Caki2 (cell line): ENCODE measurements around the gene CSTPP1. TPM values are rescaled to one million over a fixed set of nuclear protein-coding genes. Genes with fewer than 3 reads are reported as not detected.
"Not testable (repeated sequence)": the region's sequence is repeated elsewhere in the genome, so short reads cannot be mapped to it uniquely, and the experiment has no call there.

ENCODE experiments used
- DNase-seq: peaks from one replicate; pipeline ENCODE4 v3.0.0-alpha.2; 2015; ENCODE audit warnings: low read depth
- in situ Hi-C: cut with HindIII; loops from 2 replicates; pipeline ENCODE4 v1.10.0; 2016; ENCODE audit warnings: low sequenced_read_pairs, low pct_unique_long_range_greater_than_20kb, mixed read lengths
- total RNA-seq: library from RNA; depleted of rRNA; stranded (reverse); fragments of >200 nt; shearing (Covaris generic); gene quantifications from 2 replicates; pipeline ENCODE4 v1.2.3, GENCODE V29; 2014; ENCODE audit warnings: low replicate concordance

The CSTPP1 gene
- total RNA-seq, 1 experiment from 2014 or later, result 33.6 TPM

DNA sequence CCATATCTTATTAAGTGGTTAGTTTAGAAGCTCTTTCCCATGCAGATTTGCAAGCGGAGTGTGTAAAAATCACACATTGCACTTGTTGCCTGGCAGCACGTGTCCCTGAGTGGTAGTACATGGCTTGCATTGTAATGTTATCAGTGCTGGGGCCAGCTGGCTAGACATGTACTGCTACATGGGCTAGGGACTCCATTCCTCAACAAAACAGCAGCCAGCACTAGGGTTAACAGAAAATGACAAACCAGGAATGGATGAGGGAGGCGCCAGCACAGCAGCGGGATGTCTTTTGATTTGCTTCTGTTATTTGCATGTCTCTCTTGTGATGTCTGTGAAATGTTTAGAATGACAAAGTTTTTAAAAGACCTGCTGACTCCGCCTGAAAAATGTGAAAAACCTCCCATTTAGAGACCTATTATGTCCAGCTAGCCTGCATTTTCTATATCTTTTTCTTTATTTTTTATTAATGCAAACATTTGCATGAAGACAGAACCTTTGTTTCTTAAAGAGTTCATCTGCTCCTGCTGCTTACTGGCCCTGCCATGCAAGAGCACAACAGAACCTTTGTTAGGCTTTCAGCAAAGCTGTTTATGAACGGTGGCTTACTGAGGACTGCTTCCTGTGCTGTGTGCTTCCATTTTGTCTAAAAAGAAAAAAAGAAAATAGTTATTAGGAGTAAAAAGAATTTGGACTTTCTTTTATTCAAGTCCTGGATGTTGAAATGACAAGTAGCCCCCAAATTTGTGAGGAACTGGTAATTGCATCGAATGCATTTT lies 40.7 kb downstream of the CSTPP1 start:
- no peak for DNase-seq
- in situ Hi-C loops, result no loop called here

DNA sequence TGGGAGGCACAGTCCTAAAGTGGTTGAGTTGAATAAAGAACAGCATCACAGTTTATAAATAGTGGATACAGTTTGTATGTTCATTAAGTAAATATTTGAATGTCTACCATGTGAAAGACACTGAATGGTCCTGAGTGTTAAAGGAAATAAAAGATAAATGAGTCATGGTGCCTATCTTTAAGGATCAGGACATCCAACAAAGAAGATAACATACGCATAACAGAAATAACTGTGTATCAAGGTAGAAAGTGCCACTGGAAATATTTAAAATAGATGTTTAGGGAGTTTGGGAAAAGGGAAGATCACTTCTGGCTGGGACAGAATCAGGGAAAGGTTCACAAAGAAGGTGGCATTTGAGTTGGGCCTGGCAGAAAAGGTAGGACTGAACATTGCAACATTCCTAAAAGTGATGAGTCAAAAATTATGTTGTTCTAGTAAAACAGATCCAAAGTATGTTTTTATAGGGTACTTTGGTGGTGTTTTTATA lies 41.5 kb downstream of the CSTPP1 start:
- peak; percentile 16 for DNase-seq
- in situ Hi-C loops, result no loop called here

DNA sequence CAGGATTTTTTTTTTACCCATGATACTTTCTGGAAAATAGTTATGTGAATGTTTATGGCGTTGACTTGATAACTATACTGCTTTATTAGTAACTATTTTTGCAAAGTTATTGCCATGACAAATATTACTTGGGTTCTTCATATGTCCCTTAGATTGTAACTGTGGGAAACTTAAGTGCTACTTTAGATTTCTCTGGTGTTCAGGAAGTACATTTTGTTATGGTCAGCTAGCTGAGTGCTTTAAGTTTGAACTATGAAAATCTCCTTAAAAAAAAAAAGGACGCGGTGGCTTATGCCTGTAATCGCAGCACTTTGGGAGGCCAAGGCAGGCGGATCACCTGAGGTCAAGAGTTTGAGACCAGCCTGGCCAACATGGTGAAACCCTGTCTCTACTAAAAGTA lies 42.8 kb downstream of the CSTPP1 start:
- no peak for DNase-seq
- in situ Hi-C loops, result no loop called here

DNA sequence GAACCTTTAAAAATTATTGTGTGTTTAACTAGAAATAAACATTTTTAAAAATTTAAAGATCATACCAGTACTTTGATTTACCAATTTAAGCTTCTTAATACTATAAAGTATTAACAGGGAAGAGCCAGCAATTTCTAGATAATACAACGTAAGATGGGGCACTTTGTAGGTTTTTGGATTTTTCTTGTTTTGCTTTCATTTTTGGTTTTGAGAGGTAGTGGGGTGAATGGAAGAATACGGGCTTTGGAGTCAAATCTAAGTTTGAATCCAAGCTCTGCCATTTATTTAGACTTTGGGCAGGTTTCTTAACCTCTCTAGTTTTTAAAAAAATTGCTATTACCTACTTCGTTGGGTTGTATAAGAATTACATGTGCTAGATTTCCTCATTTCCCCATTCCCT lies 44.9 kb downstream of the CSTPP1 start:
- in situ Hi-C loops, result no loop called here
- no peak for DNase-seq

DNA sequence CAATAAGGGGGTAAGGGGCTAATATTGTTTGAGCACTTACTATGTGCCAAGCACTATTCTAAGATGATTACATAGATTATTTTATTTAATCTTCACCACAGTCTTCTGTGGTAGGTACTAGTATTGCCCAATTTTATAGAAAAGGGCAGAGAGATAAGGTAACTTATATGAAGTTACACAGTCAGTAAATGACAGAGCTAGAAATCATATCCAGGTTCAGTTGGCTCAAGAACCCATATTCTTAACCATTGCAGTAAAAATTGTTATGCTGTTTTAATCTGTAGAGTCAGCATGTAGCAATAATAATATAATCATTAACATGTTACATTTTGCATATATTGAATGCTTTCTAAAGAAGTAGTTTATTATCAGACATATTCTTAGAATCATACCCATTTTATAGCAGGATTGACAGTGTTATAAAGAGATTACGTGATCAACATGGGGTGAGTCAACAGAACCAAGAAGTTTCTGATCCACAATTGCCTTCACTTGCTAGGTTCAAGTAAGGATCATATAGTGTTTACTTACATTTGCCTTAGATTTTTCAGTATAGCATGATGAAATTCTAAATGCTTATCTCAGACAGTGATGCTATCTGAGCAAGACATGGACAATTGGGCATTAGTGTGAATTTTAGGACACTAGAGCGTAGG lies 46.4 kb downstream of the CSTPP1 start:
- in situ Hi-C loops, result no loop called here
- DNase-seq, result no peak

DNA sequence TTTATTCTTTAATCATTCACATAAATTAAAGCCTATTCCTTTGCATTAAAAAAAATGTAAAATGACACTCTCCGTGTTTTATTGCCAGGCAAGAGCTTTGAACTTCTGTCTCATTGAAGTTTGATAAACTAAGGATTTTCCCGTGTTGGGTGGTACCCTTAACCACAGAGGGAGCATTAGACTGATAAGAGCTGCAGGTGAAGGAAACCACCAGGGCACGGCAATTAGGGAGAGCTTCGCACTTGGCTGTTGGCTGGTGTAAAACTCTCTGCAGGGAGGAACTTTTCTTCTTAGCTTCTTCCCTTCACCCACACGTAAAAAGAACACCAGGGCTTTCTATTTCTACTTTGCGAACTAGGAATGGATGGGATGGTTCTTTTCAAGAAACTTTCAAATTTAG lies 47.0 kb downstream of the CSTPP1 start:
- DNase-seq, result no peak
- in situ Hi-C loops, result no loop called here

DNA sequence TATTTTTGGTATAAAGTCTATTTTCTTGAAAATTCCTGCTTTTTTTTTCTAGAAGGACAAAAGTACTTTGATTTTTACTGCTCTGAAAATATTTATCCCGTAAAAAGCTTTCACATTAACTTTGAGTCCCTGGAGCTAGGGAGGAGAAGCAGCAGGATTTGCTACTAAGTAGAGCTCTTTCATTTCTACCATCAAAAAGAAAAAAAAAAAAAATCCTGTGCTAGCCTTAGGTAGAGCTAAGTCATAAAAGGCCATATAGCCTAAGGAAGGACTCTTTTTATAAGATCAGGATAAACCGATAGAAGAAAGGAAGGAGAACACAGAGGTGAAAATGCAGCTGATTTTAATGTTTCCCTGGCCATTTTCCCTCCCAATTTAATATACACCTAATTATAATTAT lies 48.0 kb downstream of the CSTPP1 start:
- in situ Hi-C loops, result no loop called here
- no peak for DNase-seq

DNA sequence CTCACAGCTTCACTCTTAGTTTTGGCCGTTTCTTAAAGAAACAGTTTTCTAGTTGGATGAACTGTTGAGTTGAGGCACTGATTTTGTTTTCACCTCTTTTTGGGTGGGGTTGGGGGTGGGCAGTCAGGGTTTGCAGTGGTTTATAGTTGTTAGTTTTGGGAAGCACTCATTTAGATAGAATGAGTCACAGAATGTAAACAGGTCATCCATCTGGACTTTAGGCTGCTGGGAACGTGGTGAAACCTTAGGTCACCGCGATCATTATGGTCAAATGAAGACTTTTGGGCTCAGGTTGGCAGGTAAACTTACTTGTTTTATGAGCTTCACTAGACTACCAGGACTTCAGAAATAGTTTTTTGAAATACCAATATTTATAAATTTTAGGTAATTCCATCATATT lies 48.4 kb downstream of the CSTPP1 start:
- in situ Hi-C loops, result no loop called here
- DNase-seq, result no peak

DNA sequence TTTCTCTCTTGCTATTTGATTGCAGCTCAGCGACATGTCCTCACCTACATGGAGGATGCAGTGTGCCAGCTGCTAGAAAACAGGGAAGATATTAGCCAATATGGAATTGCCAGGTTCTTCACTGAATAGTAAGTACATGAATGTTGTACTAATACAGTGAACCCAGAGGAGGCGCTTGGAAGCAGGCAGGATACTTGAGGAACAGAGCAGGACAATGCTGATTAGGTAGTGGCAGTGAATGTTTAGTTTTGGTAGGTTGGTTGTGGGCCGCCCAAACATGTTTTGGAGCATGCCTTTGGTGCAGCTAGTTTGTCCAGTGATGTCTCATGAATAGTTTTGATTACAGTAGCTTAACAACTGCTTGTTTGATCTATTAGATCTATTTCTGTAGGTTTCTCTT lies 50.6 kb downstream of the CSTPP1 start:
- in situ Hi-C loops, result no loop called here
- no peak for DNase-seq

DNA sequence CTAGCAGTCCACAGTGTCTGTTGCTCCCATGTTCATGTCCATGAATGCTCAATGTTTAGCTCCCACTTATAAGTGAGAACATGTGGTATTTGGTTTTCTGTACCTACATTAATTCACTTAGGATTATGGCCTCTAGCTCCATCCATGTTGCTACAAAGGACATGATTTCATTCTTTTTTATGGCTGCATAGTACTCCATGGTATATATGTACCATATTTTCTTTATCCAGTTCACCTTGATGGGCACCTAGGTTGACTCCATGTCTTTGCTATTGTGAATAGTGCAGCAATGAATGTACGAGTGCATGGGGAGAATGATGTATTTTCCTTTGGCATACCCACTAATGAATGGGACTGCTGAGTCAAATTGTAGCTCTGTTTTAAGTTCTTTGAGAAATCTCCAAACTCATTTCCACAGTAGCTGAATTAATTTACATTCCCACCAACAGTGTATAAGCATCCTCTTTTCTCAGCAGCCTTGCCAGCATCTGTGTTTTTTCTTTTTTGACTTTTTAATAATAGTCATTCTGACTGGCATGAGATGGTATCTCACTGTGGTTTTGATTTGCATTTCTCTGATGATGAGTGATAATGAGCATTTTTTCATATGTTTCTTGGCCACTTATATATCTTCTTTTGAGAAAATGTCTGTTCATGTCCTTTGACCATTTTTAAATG lies 53.4 kb downstream of the CSTPP1 start:
- in situ Hi-C loops, DNase-seq: not testable (repeated sequence)

DNA sequence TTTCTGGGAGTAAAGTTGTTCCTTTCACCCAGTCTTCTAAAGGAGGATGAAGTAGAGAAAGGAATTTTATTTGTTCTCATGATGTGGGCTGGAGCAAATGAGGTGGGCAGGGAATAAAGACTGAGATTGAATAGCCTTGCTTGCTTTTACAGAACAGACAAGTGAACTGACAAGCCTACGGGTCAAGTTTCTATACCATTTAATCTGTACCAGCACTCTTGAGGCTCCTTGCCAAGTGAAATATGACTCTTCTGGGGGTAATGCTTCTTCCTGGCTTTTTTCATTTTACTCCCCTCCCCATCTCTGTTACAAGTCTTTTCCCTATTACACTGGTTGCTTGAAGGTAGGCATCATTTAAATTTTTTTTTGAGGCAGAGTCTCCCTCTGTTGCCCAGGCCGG lies 54.8 kb downstream of the CSTPP1 start:
- DNase-seq, result no peak
- in situ Hi-C loops, result no loop called here

DNA sequence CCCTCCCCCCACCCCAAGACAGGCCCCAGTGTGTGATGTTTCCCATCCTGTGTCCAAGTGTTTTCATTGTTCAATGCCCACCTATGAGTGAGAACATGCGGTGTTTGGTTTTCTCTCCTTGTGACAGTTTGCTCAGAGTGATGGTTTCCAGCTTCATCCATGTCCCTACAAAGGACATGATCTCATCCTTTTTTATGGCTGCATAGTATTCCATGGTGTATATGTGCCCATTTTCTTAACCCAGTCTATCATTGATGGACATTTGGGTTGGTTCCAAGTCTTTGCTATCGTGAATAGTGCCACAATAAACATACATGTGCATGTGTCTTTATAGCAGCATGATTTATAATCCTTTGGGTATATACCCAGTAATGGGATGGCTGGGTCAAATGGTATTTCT lies 55.8 kb downstream of the CSTPP1 start:
- DNase-seq, in situ Hi-C loops: not testable (repeated sequence)

DNA sequence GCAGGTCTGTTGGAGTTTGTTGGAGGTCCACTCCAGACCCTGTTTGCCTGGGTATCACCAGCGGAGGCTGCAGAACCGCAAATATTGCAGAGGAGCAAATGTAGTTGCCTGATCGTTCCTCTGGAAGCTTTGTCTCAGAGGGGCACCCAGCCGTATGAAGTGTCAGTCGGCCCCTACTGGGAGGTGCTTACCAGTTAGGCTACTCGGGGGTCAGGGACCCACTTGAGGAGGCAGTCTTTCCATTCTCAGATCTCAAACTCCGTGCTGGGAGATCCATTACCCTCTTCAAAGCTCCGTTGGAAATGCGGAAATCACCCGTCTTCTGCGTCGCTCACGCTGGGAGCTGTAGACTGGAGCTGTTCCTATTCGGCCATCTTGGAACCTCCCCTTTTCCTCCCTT lies 61.2 kb downstream of the CSTPP1 start:
- DNase-seq, in situ Hi-C loops: not testable (repeated sequence)

DNA sequence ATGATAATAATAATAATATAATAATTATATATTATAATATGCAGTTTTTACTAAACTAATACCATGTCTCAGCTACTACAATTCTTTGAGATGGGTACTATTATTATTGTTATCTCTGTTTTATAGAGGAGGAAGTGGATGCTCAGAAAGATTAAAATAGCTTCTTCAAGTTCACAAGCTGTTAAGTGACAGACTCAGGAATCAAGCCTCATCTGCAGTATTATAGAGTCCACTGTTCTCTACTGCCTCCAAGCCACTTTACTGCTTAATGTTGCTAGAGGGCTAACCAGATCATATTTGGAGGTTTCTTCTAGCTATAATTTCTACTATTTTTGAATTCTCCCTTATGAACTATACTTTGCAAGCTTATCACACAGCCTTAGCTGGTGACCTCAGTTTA lies 62.7 kb downstream of the CSTPP1 start:
- no peak for DNase-seq
- in situ Hi-C loops, result no loop called here

DNA sequence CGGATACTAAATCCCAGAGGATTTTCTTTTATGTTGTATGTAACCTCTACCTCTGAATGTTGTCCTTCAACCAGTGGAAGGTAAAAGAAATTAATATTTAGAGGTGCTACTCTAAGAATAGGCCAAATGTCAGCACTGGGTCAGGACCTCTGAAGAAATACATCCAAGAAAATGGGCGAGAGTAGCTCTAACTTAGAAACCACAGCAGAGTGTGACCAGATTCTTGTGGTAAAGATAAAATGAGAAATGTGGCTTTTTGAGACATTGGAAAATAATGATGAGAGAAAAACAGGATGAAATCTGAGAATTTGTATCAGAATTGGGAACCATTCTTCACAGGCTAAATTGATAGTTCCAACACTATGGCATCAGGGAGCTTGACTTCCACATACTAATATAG lies 63.5 kb downstream of the CSTPP1 start:
- no peak for DNase-seq
- in situ Hi-C loops, result no loop called here

DNA sequence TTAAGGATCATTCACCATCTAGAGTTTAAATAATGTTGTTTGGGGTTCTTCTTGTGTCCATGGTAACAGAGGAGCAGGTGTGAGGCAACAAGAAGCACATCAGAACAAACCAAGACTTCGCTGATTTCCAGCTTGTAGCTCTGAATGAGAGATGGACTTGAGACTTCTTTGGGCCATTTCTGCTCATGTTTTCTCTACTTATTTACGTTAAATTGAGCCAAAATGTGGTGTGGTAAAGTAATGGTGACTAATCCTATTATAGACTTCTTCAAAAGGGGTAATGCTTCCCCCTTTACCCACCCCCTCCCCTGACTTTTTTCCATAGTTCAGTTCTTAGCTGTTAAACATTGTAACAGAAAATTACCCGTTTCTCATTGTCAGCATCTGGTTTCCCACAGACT lies 65.2 kb downstream of the CSTPP1 start:
- in situ Hi-C loops, result no loop called here
- no peak for DNase-seq

DNA sequence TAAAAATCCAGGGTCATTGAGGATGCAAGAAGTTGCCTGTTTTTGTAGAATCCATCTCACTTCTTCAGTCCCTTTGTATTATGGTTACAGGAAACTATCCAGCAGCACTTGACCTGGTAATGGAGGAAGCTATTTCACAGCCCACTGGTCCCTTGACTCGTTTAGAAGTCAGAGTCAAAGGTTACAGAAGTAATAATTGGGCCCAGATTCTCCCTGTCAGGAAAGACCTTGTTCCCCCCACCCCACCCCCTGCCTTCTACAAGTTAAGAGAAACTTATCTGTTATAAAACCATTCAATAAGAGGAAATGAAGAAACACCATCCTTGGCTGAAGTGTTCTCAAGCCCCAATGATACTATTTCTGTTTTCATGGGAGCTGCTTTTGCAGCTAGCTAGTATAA lies 65.8 kb downstream of the CSTPP1 start:
- in situ Hi-C loops, result no loop called here
- DNase-seq, result no peak

DNA sequence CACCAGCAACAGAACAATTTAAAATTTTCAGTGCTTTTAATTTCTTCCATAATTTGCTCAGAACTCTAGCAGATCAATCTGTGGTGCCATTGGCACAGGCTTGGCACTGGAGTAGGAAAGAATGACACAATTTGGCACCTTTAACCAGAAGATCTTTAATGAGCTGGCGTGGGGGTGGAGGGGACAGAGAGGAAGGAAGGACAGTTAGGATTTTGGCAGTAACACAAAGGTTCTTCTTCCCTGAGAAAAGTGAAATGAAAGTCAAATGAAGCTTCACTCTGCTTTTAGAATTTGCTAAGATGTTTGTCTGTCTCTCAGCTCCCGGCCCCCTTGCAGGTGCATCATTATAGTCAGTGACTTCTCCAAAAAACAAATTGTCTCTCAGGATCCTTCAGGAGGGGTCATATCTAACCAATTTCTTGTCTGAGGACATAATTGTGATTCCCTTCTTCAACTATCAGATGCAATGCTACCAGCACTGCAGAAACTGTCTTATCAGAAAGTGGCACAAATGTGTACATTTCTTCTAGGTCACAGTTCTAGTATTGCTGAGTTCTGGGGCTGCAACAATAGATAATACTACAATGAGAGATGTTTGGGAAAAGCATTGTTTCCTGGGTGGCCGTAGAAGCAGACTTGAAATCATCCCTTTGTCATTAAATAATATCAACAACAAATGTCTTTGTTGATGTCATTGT lies 66.8 kb downstream of the CSTPP1 start:
- DNase-seq, result no peak

DNA sequence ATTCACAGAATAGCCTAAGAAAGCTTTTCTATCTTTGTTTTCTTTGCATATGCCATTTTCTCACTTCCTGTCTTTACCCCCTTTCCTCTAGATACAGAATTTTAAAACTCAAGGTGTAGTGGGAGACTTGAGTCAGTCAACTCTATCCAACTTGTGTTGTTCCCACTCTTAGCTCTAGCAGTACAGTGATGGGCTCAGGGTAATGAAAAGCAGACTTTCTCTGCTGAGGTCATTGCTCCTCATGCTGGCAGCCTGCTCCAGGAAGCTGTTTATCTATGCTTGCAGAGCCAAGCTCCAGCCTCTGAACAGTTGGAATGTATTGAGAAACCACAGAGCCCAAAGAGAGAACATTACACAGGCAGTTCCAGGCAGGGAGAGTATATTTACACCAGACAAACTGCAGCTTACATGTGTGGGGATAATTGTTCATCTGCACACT lies 68.1 kb downstream of the CSTPP1 start:
- in situ Hi-C loops, result no loop called here
- DNase-seq, result peak; percentile 70

More for the DNA sequence above, 66.8 kb downstream of the CSTPP1 start:
- in situ Hi-C loops, result no loop called here
